ENCODE results near the gene ZNG1A.
"Not testable (repeated sequence)": the region's sequence is repeated elsewhere in the genome, so short reads cannot be mapped to it uniquely, and the experiment has no call there.

Gene ZNG1A

GRCh38 chr9:115118-115451, 63.8 kb downstream of the ZNG1A start:
- H3K4me3 ChIP-seq, result peak overlapping the region; percentile 73
- not testable (repeated sequence) for DNase-seq (ENCODE audit: low spot score); H3K27ac ChIP-seq

DNA sequence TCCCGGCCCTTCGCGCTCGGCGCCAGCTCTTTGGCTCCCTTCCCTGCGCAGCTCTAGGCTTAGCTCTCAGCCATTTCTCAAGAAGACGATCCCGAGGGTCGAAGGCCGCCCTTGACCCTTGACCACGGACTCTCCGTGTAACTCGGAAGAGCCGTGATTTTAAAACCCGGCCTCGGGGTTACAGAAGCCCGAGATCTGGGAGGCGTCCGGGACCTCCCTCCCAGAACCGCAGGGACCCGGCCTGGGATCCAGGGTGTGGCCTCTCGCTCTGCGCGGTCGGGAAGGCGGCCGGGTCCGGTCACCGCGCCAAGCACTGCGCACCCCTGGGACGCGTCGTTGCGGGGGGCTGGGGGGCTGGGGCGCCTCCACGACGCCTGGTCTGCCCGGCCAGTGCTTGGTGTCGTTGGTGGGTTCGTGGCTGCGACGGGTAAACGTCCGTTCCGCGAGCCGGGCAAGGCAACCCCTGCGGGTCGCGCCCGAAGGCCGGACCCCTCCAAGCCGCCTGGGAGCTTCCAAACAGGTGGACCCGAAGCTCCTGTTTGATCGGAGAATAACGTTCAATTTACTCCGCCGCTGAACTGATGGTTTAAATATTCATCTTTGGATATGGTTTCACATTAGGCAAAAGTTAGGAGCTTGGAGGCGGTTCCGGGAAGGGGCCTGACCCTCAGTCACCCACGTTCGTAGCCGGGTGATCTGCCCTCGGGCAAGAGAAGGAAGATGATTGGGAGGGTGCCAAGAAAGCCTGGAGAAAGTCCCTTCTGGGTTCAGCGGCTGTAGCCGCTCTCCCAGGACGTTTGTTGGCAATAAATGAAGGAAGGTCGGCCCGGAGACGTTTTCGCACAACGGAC, 64.4 kb downstream of the ZNG1A start:
- H3K4me3 ChIP-seq, result peak overlapping the region; percentile 73
- H3K27ac ChIP-seq; DNase-seq (ENCODE audit: low spot score): not testable (repeated sequence)

- peak overlapping the region; percentile 73 for H3K4me3 ChIP-seq
- not testable (repeated sequence) for DNase-seq (ENCODE audit: low spot score); H3K27ac ChIP-seq
Observed at GRCh38 chr9:113468-114266, 65.2 kb downstream of the ZNG1A start.

- not testable (repeated sequence) for H3K4me3 ChIP-seq; H3K27ac ChIP-seq; DNase-seq (ENCODE audit: low spot score)
Observed at GRCh38 chr9:112589-113467, 66.0 kb downstream of the ZNG1A start.

GRCh38 chr9:110672-111071, 68.2 kb downstream of the ZNG1A start:
- not testable (repeated sequence) for H3K4me3 ChIP-seq; DNase-seq (ENCODE audit: low spot score); H3K27ac ChIP-seq

GRCh38 chr9:109540-109939, 69.3 kb downstream of the ZNG1A start:
- not testable (repeated sequence) for H3K27ac ChIP-seq; DNase-seq (ENCODE audit: low spot score); H3K4me3 ChIP-seq

DNA sequence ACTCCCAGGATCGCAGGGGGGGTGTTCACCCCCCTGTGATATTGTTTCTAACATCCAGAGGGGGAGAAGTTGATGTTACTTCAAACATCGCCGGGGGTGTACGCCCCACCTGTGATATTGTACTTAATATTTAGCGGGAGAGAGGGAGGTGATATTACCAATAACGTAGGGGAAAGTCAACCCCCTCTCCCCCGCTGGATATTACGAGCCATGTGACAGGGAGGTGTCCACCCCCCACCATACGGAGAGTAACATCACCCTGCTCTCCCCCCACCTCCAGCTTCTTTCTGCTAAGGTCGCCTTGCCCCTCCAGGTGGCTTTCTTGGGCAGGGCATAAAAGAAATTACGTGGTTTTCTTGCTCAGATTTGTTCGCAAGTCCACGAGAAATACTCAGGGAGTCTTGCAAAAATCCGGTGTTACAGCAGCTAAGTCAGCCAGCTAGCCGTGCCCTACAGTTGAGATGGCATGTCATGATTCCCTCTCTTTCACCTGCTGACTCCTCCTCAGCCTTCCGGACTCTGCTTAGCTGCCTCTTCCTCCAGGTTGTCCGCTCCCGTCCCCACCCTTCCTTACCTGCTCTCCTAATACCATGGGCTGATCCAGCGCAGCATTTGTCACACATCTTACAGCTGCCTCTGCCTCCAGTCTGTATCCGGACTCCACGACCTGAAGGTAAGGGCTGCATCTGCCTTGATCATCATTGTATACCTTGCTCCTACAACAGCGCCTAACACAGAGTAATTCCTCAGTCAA, 69.9 kb downstream of the ZNG1A start:
- not testable (repeated sequence) for DNase-seq (ENCODE audit: low spot score); H3K27ac ChIP-seq; H3K4me3 ChIP-seq

- DNase-seq (ENCODE audit: low spot score); H3K27ac ChIP-seq; H3K4me3 ChIP-seq: not testable (repeated sequence)
Observed at GRCh38 chr9:105991-106390, 72.9 kb downstream of the ZNG1A start.

GRCh38 chr9:100430-100829, 78.4 kb downstream of the ZNG1A start:
- not testable (repeated sequence) for DNase-seq (ENCODE audit: low spot score); H3K27ac ChIP-seq; H3K4me3 ChIP-seq

GRCh38 chr9:99867-100266, 79.0 kb downstream of the ZNG1A start:
- DNase-seq (ENCODE audit: low spot score); H3K27ac ChIP-seq: not testable (repeated sequence)

GRCh38 chr9:98775-99174, 80.1 kb downstream of the ZNG1A start:
- not testable (repeated sequence) for H3K27ac ChIP-seq; DNase-seq (ENCODE audit: low spot score); H3K4me3 ChIP-seq

More at GRCh38 chr9:99867-100266, 79.0 kb downstream of the ZNG1A start:
- H3K4me3 ChIP-seq, result not testable (repeated sequence)

DNA sequence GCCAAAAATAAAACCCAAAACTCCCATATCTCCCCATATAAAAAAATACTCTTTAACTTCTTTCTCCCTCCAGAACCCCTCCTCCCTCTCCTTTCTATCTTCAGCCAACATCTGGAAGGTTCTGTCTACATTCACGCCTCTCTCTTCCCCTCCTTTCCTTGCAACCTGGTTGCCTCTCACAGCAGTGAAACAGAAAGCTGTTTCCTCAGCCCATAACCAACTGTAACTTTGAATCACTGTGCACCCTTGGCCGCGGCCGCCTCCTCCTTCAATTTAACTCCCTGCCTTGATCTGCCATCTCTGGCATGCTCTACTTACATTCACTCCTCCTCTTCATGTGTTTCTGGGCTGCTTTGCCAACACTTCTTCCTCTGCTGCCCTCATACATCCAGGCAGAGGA, 83.9 kb downstream of the ZNG1A start:
- DNase-seq (ENCODE audit: low spot score); H3K4me3 ChIP-seq; H3K27ac ChIP-seq: not testable (repeated sequence)

DNA sequence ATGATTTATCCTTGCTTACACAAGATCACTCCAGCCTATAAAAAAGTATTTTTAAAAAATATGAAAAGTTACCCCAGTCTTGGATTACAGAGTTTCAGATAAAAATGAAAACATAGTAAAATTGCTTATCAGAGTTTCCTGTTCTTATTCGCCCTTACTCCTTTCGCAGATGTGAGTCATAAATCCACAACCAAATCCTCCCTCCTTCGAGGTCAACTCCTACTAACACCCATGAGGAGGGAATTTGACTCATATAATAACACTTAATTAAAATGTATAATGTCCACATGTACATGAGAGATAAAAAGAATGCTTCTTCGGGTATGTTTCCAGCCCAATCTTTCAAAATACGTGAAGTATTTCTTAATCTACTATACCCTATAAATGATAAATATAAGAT, 84.5 kb downstream of the ZNG1A start:
- not testable (repeated sequence) for DNase-seq (ENCODE audit: low spot score); H3K4me3 ChIP-seq; H3K27ac ChIP-seq

GRCh38 chr9:93909-94308, 84.9 kb downstream of the ZNG1A start:
- not testable (repeated sequence) for H3K4me3 ChIP-seq; DNase-seq (ENCODE audit: low spot score); H3K27ac ChIP-seq

- H3K27ac ChIP-seq; H3K4me3 ChIP-seq; DNase-seq (ENCODE audit: low spot score): not testable (repeated sequence)
Observed at GRCh38 chr9:90851-91250, 88.0 kb downstream of the ZNG1A start.

- DNase-seq (ENCODE audit: low spot score); H3K4me3 ChIP-seq; H3K27ac ChIP-seq: not testable (repeated sequence)
Observed at GRCh38 chr9:88396-89037, 90.3 kb downstream of the ZNG1A start.

- H3K4me3 ChIP-seq; DNase-seq (ENCODE audit: low spot score): not testable (repeated sequence)
Observed at GRCh38 chr9:87860-88259, 91.0 kb downstream of the ZNG1A start.

GRCh38 chr9:87105-87504, 91.8 kb downstream of the ZNG1A start:
- DNase-seq (ENCODE audit: low spot score); H3K27ac ChIP-seq; H3K4me3 ChIP-seq: not testable (repeated sequence)

More at GRCh38 chr9:87860-88259, 91.0 kb downstream of the ZNG1A start:
- not testable (repeated sequence) for H3K27ac ChIP-seq

All from coronary artery (tissue), 2 donors.